Fibroblast of lung (primary cell): Measurements from ENCODE around the gene CKAP4.

Experiments used
- EZH2 ChIP-seq: IDR thresholded peaks from 2 replicates; pipeline ENCODE4 v1.5.1; 2012; ENCODE audit warnings: low read length, control low read depth, mild to moderate bottlenecking; ENCODE audit errors: missing control alignments
- TF ChIP-seq, protein P1 (sequence below), 2 donors: IDR thresholded peaks in 1 of 2; conservative IDR thresholded peaks in 1 of 2; 1 replicate in 1 of 2; 2 replicates in 1 of 2; pipeline ENCODE4 v1.5.1; 2011 to 2012; ENCODE audit warnings: low read length in 2 of 2, control low read depth in 1 of 2, inconsistent platforms in 1 of 2, low read depth in 1 of 2, mild to moderate bottlenecking in 1 of 2

DNA sequence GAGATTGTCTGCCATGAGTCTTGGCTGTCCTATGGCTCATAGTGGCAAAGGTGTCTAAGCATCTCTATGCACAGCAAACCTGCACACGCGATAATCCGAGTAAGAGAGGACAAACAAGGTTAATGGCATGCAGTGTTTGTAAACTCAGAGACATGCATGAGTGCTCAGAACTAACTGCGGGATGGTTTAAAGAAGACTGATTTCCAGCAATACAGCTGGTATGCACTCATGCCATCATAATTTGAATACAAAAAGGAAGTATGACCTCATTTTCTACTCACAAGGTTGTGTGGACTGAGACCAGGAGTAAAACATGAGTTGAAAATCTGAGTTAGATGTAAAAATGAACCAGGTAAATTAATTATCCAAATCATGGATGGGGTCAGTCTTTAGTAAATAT lies 38.2 kb upstream of the CKAP4 start:
- TF ChIP-seq EZH2, result no peak
- TF ChIP-seq, protein P1, sequence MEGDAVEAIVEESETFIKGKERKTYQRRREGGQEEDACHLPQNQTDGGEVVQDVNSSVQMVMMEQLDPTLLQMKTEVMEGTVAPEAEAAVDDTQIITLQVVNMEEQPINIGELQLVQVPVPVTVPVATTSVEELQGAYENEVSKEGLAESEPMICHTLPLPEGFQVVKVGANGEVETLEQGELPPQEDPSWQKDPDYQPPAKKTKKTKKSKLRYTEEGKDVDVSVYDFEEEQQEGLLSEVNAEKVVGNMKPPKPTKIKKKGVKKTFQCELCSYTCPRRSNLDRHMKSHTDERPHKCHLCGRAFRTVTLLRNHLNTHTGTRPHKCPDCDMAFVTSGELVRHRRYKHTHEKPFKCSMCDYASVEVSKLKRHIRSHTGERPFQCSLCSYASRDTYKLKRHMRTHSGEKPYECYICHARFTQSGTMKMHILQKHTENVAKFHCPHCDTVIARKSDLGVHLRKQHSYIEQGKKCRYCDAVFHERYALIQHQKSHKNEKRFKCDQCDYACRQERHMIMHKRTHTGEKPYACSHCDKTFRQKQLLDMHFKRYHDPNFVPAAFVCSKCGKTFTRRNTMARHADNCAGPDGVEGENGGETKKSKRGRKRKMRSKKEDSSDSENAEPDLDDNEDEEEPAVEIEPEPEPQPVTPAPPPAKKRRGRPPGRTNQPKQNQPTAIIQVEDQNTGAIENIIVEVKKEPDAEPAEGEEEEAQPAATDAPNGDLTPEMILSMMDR (conservative IDR thresholded peaks at IDR 0.05 in 1 of 2, IDR thresholded peaks at IDR 0.05 in 1 of 2; ENCODE audit: low read depth in 1 of 2, low read length in 2 of 2), result no peak
